ENCODE data around the gene ITGB2. TPM values are rescaled to one million over a fixed set of nuclear protein-coding genes. Genes with fewer than 3 reads are reported as not detected.

The ITGB2 gene
- polyA plus RNA-seq, 1 donor = 17.1 TPM

DNA sequence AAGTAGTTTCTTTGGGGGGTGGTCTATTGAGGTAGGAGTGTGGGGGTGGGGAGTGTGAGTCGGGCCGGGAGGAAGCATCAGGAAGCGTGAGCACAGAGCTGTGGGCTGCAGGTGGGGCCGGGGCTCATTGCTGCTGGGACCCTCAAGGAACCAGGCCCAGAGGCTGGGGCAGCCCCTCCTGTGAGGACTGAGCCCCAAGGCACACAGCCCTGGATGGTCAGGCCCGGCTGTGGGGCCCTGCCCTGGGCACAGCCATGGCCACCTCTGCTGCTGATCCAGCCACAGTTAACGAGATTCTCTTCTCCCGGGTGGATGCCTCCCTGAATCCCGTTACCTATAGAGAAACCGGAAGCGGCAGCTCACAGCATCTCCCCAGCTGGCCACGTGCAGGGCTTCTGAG lies 79.9 kb downstream of the ITGB2 start:
- Histone ChIP-seq H3K27ac (ENCODE audit: low read length) (no peak overlapping the region), H3K9me3 (ENCODE audit: control insufficient read depth, low read depth, low read length) (peaks cover under 1% of the 10 kb centered on the region), H3K27me3 (ENCODE audit: control insufficient read depth, insufficient read depth, low read length) (peaks cover 9% of the 10 kb centered on the region), H3K4me1 (ENCODE audit: control insufficient read depth, insufficient read depth, low read length) (peaks cover 7% of the 10 kb centered on the region), H3K4me3 (ENCODE audit: low read length) (no peak overlapping the region), H3K36me3 (ENCODE audit: control insufficient read depth, insufficient read depth, low read length) (no peaks in the 10 kb centered on the region)
- no peak for DNase-seq
- 60% methylated on average over 1 of the region's 11 CpGs for WGBS (ENCODE audit: insufficient coverage, low lambda C conversion rate)

DNA sequence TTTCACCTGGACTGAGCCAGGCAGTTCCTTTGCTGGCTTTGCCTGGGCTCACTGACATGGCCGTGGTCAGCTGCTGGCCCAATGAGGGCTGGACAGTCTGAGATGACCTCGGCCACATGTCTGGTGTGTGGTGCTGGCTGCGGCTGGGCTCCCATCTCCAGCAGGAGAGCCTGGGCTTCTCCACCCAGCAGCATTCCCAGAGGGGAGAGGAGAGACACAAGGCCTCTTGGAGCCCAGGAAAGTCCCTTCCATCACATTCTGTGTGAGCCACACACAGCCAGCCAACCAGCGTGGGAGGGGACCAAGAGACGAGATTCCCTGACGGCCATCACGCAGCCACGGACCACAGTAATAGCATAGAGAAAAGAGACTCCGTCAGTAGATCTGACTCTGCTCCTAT lies 81.7 kb downstream of the ITGB2 start:
- peaks cover 2% of the 10 kb centered on the region for H3K4me1 ChIP-seq (ENCODE audit: control insufficient read depth, insufficient read depth, low read length)
- H3K27me3 ChIP-seq (ENCODE audit: control insufficient read depth, insufficient read depth, low read length) = peaks cover 4% of the 10 kb centered on the region
- H3K36me3 ChIP-seq (ENCODE audit: control insufficient read depth, insufficient read depth, low read length) = no peaks in the 10 kb centered on the region
- WGBS (ENCODE audit: insufficient coverage, low lambda C conversion rate) = no CpG with 5 or more reads among the region's 9 CpGs
- no peak overlapping the region for H3K4me3 ChIP-seq (ENCODE audit: low read length)
- H3K9me3 ChIP-seq (ENCODE audit: control insufficient read depth, low read depth, low read length) = no peaks in the 10 kb centered on the region
- no peak for DNase-seq
- no peak overlapping the region for H3K27ac ChIP-seq (ENCODE audit: low read length)

DNA sequence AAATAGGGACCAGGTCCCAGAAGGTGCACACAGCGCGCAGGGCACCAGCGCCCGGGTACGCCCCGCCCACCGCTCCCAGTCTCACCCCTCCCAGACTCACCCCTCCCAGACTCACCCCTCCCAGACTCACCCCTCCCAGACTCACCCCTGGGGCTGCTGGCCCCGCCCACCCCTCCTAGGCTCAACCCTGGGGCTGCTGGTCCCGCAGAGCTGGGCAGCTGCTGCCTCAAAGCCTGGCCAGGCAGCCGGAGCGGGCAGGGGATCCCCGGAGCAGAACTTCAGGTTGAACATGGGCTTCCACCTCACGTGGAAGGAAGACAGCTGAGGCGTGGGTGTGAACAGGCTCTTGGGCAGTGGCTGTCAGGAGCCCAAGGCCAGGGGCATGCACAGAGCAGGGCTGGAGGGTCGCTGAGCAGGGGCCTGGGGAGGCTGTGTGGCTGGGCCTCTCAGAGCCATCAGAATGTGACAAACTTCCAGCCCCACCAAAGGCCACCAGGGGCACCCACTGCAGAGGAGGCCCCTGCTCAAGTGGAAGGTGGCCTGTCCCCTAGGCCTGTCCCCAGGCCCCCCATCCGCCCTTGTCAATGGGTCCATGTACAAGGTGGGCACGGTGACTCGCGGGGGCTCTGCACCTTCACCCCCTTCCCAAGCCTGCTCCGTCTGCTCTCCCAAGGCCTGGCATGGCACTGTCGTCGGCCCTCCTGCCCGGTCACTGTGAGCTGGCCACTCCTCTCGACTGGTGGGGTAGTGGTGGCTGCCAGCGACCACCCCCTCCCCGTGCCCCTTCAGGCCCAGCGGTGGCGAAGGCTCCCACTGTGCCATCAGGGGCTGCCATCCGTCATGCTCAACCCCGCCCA lies 82.4 kb downstream of the ITGB2 start:
- no peak for DNase-seq
- Histone ChIP-seq H3K9me3 (ENCODE audit: control insufficient read depth, low read depth, low read length) (no peaks in the 10 kb centered on the region), H3K36me3 (ENCODE audit: control insufficient read depth, insufficient read depth, low read length) (no peaks in the 10 kb centered on the region), H3K4me1 (ENCODE audit: control insufficient read depth, insufficient read depth, low read length) (peaks cover 2% of the 10 kb centered on the region), H3K27me3 (ENCODE audit: control insufficient read depth, insufficient read depth, low read length) (peaks cover 2% of the 10 kb centered on the region), H3K4me3 (ENCODE audit: low read length) (no peak overlapping the region), H3K27ac (ENCODE audit: low read length) (no peak overlapping the region)
- no CpG with 5 or more reads among the region's 30 CpGs for WGBS (ENCODE audit: insufficient coverage, low lambda C conversion rate)

DNA sequence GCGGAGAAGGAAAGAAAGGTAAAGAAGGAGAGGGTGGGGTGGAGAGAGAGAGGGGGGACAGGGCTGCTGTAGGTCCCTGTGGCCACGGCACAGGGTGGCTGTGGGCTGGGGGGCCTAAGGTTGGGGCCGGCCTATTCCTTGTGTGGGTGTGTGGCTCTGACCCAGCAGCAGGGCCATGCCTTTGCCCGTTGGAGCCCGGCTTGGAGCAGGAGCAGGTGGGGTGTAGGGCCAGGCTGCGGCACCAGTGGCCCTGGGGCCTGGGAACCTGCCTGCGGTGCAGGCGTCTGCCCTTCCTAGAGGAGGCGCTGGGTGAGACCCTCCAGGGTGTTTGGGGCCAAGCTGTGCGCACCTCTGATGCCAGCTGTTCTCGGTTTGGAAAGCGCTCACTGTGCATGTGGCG lies 83.2 kb downstream of the ITGB2 start:
- H3K36me3 ChIP-seq (ENCODE audit: control insufficient read depth, insufficient read depth, low read length) = no peaks in the 10 kb centered on the region
- peaks cover 2% of the 10 kb centered on the region for H3K4me1 ChIP-seq (ENCODE audit: control insufficient read depth, insufficient read depth, low read length)
- WGBS (ENCODE audit: insufficient coverage, low lambda C conversion rate) = 100% methylated on average over 1 of the region's 13 CpGs
- peaks cover 2% of the 10 kb centered on the region for H3K27me3 ChIP-seq (ENCODE audit: control insufficient read depth, insufficient read depth, low read length)
- DNase-seq = no peak
- H3K4me3 ChIP-seq (ENCODE audit: low read length) = no peak overlapping the region
- no peak overlapping the region for H3K27ac ChIP-seq (ENCODE audit: low read length)
- H3K9me3 ChIP-seq (ENCODE audit: control insufficient read depth, low read depth, low read length) = no peaks in the 10 kb centered on the region

DNA sequence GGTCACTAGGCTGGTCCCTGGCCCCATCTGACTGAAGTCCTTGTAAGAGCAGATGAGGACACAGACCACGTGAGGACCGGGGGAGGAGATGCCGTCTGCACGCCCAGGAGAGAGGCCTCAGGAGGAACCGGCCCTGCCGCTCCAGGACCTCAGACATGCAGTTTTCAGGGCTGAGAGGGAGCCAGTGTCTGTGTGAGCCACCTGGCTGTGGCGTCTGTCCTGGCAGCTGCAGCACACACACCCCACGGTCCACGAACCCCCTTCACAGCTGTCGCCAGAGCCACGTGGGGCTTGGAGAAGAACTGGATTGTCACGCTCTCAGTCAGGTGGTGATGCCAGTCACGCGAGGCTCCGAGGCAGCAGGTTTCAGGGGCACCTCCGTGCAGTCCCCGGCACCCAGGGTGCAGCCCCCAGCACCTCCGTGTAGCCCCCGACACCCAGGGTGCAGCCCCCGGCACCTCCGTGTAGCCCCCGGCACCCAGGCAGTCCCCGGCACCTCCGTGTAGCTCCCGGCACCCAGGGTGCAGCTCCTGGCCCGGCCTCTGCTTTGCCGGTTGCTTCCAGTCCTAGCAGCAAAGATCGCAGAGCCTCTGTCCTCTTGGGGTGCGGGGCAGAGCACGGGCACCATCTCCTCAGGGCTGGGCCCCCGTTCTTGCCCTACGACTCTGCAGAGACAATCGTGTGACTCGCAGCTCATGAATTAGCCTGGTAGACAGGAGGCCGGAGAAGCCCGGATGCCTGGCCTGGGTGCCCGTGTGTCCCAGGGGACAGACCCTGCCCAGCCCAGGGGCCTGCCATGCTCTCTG lies 83.8 kb downstream of the ITGB2 start:
- WGBS (ENCODE audit: insufficient coverage, low lambda C conversion rate) = no CpG with 5 or more reads among the region's 37 CpGs
- no peaks in the 10 kb centered on the region for H3K27me3 ChIP-seq (ENCODE audit: control insufficient read depth, insufficient read depth, low read length)

DNA sequence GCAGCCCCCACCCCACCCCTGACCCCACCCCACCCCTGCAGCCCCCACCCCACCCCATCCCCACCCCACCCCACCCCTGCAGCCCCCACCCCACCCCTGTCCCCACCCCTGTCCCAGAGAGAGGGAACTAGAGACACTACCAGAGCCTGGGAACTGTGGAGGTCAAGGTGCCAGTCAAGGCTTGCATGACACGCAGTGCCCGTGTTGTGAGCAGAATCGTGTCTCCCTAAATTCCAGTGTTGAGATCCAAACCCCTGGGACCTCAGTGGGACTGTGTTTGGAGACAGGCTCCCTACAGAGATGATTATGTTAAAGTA lies 84.4 kb downstream of the ITGB2 start:
- Histone ChIP-seq H3K36me3 (ENCODE audit: control insufficient read depth, insufficient read depth, low read length) (no peaks in the 10 kb centered on the region), H3K9me3 (ENCODE audit: control insufficient read depth, low read depth, low read length) (no peaks in the 10 kb centered on the region), H3K4me1 (ENCODE audit: control insufficient read depth, insufficient read depth, low read length) (peaks cover 2% of the 10 kb centered on the region), H3K4me3 (ENCODE audit: low read length) (no peak overlapping the region), H3K27ac (ENCODE audit: low read length) (no peak overlapping the region), H3K27me3 (ENCODE audit: control insufficient read depth, insufficient read depth, low read length) (no peaks in the 10 kb centered on the region)
- DNase-seq = no peak
- WGBS (ENCODE audit: insufficient coverage, low lambda C conversion rate) = no CpG with 5 or more reads among the region's 3 CpGs

More for the DNA sequence above, 83.8 kb downstream of the ITGB2 start:
- peaks cover 2% of the 10 kb centered on the region for H3K4me1 ChIP-seq (ENCODE audit: control insufficient read depth, insufficient read depth, low read length)
- peak; percentile 83 to 86 for DNase-seq
- H3K36me3 ChIP-seq (ENCODE audit: control insufficient read depth, insufficient read depth, low read length) = no peaks in the 10 kb centered on the region
- no peak overlapping the region for H3K27ac ChIP-seq (ENCODE audit: low read length)
- H3K4me3 ChIP-seq (ENCODE audit: low read length) = no peak overlapping the region
- no peaks in the 10 kb centered on the region for H3K9me3 ChIP-seq (ENCODE audit: control insufficient read depth, low read depth, low read length)

Other genes starting within 250 kb of the ITGB2 start
- gene KRTAP12-1, start 238.7 kb downstream of the ITGB2 start, polyA plus RNA-seq = not detected
- gene KRTAP10-12, start 223.7 kb downstream of the ITGB2 start, polyA plus RNA-seq = not detected
- 0.55 TPM for gene TSPEAR, start 209.3 kb downstream of the ITGB2 start, polyA plus RNA-seq
- gene UBE2G2, start 119.1 kb downstream of the ITGB2 start, polyA plus RNA-seq = 97.1 TPM
- 94.4 TPM for gene SUMO3, start 102.8 kb downstream of the ITGB2 start, polyA plus RNA-seq
- 185 TPM for gene PTTG1IP, start 47.2 kb downstream of the ITGB2 start, polyA plus RNA-seq
- gene SLX9, start 19.1 kb upstream of the ITGB2 start, polyA plus RNA-seq = 19.4 TPM
- gene ADARB1, start 153.7 kb upstream of the ITGB2 start, polyA plus RNA-seq = 12.1 TPM